Karpas-422 (cell line): ENCODE measurements around the gene ARMC9. TPM values are rescaled to one million over a fixed set of nuclear protein-coding genes. Genes with fewer than 3 reads are reported as not detected.

Experiments
- DNase-seq: peaks from one replicate; pipeline ENCODE4 v3.0.0-alpha.2; 2015
- H2AFZ ChIP-seq: fragments of 200-600 bp; sonication (generic); 2 replicates; pipeline ENCODE4 v1.6.1; 2014; ENCODE audit warnings: antibody characterized with exemption, low read length, mixed read lengths
- H3K27ac ChIP-seq: fragments of 200-600 bp; sonication (generic); 2 replicates; pipeline ENCODE4 v1.5.1; 2014; ENCODE audit warnings: mild to moderate bottlenecking, low read length, moderate library complexity
- H3K27me3 ChIP-seq: fragments of 200-600 bp; sonication (generic); 2 replicates; pipeline ENCODE4 v1.6.1; 2014; ENCODE audit warnings: low read length, mixed read lengths
- H3K36me3 ChIP-seq: fragments of 200-600 bp; sonication (generic); 2 replicates; pipeline ENCODE4 v1.6.1; 2014; ENCODE audit warnings: low read length, mixed read lengths; ENCODE audit not compliant: insufficient read depth
- H3K4me1 ChIP-seq: fragments of 200-600 bp; sonication (generic); 2 replicates; pipeline ENCODE4 v1.6.1; 2014; ENCODE audit warnings: mild to moderate bottlenecking, low read length, mixed read lengths
- H3K4me2 ChIP-seq: fragments of 200-600 bp; sonication (generic); 2 replicates; pipeline ENCODE4 v1.6.1; 2014; ENCODE audit warnings: low read length, low read depth, mild to moderate bottlenecking; ENCODE audit not compliant: poor library complexity, severe bottlenecking
- H3K4me3 ChIP-seq: fragments of 200-600 bp; sonication (generic); 2 replicates; pipeline ENCODE4 v1.5.1; 2014; ENCODE audit warnings: mild to moderate bottlenecking, antibody characterized with exemption, low read length, mixed read lengths
- H3K79me2 ChIP-seq: fragments of 200-600 bp; sonication (generic); 2 replicates; pipeline ENCODE4 v1.6.1; 2014; ENCODE audit warnings: mild to moderate bottlenecking, low read length, mixed read lengths
- H3K9ac ChIP-seq: fragments of 200-600 bp; sonication (generic); 2 replicates; pipeline ENCODE4 v1.6.0; 2014; ENCODE audit warnings: low read length
- H3K9me2 ChIP-seq: fragments of 200-600 bp; sonication (generic), shearing (Covaris generic); replicated peaks from 2 replicates; pipeline ENCODE4 v1.6.0; 2014; ENCODE audit warnings: mild to moderate bottlenecking, low read length, moderate library complexity; ENCODE audit not compliant: insufficient read depth
- H3K9me3 ChIP-seq: fragments of 300-700, 200-600 bp; sonication (generic); 2 replicates; pipeline ENCODE4 v1.6.1; 2014; ENCODE audit warnings: low read length, mixed read lengths
- H4K20me1 ChIP-seq: fragments of 200-600 bp; sonication (generic); 2 replicates; pipeline ENCODE4 v1.6.1; 2014; ENCODE audit warnings: mild to moderate bottlenecking, antibody characterized with exemption, low read length, low read depth; ENCODE audit not compliant: insufficient read depth
- total RNA-seq: library from RNA; depleted of rRNA; stranded (reverse); fragments of >200 nt; shearing (Covaris generic); gene quantifications from 2 replicates; pipeline ENCODE4 v1.2.3, GENCODE V29; 2014; ENCODE audit warnings: low replicate concordance

The ARMC9 gene
- total RNA-seq, 1 experiment from 2014 or later = 7.7 TPM

GRCh38 chr2:231294571-231295362 is 96.3 kb downstream of the ARMC9 start:
- H3K36me3 ChIP-seq = no peaks in the 10 kb centered on the region
- H3K27ac ChIP-seq = no peak overlapping the region
- no peak overlapping the region for H3K4me2 ChIP-seq
- no peak for DNase-seq
- H4K20me1 ChIP-seq = no peaks in the 10 kb centered on the region
- no peak overlapping the region for H2AFZ ChIP-seq
- no peak overlapping the region for H3K9ac ChIP-seq
- H3K79me2 ChIP-seq = no peaks in the 10 kb centered on the region
- H3K9me3 ChIP-seq = no peaks in the 10 kb centered on the region
- H3K4me3 ChIP-seq = no peak overlapping the region
- no peaks in the 10 kb centered on the region for H3K27me3 ChIP-seq
- peaks cover 22% of the 10 kb centered on the region for H3K4me1 ChIP-seq
- H3K9me2 ChIP-seq = no peaks in the 10 kb centered on the region

- H3K27ac ChIP-seq = no peak overlapping the region
These were observed 96.9 kb downstream of the ARMC9 start for GRCh38 chr2:231295363-231295655.

GRCh38 chr2:231296401-231296974 is 98.1 kb downstream of the ARMC9 start:
- Histone ChIP-seq H3K9me2 (no peaks in the 10 kb centered on the region), H3K4me3 (no peak overlapping the region), H3K36me3 (no peaks in the 10 kb centered on the region), H3K4me1 (peaks cover 33% of the 10 kb centered on the region), H3K27ac (no peak overlapping the region), H3K9me3 (no peaks in the 10 kb centered on the region), H3K4me2 (no peak overlapping the region), H3K9ac (no peak overlapping the region), H2AFZ (no peak overlapping the region), H3K79me2 (no peaks in the 10 kb centered on the region), H3K27me3 (no peaks in the 10 kb centered on the region), H4K20me1 (no peaks in the 10 kb centered on the region)
- DNase-seq = no peak

More at GRCh38 chr2:231295363-231295655, 96.9 kb downstream of the ARMC9 start:
- H2AFZ ChIP-seq = no peak overlapping the region
- H3K9me3 ChIP-seq = no peaks in the 10 kb centered on the region
- no peaks in the 10 kb centered on the region for H4K20me1 ChIP-seq
- H3K9me2 ChIP-seq = no peaks in the 10 kb centered on the region
- no peak for DNase-seq
- H3K4me1 ChIP-seq = peaks cover 28% of the 10 kb centered on the region
- H3K9ac ChIP-seq = no peak overlapping the region
- no peaks in the 10 kb centered on the region for H3K36me3 ChIP-seq
- no peaks in the 10 kb centered on the region for H3K79me2 ChIP-seq
- no peak overlapping the region for H3K4me3 ChIP-seq
- no peaks in the 10 kb centered on the region for H3K27me3 ChIP-seq
- no peak overlapping the region for H3K4me2 ChIP-seq

DNA sequence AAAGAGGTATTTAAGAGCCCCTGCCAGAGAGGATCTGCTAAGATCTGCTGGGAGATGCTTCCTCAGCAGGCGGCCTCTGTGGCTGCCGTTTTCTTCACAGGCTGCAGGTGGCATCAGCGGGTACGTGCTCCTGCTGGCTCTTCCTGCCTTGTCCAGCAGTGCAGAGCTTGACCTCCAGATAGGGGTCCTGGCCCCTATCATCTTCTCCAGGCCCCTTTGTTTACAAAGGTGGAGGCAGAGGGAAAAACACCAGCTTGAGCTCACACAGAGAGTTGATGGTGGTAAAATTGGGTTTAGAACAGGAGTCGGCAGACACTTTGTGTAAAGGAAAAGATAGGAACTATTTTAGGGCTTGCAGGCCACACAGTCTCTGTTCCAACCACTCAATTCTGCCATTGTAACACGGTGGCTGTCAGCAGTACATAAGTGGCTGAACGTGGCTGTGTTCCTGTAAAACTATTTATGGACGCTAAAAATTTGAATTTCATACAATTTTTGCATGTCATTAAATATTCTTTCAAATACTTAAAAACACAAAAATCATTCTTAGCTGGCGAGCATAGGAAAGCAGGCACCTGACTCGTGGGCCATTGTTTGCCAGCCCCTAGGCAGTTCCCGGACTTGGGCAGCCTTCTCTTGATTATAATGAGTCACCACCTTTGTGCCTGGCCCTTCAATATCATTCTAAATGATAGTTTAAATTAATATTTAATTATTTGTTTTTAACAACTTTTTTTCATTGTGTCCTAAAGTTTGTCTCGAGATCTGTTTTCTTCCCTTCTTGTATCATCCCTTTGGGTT is 98.9 kb downstream of the ARMC9 start:
- no peak overlapping the region for H3K27ac ChIP-seq
- no peaks in the 10 kb centered on the region for H3K27me3 ChIP-seq
- H3K36me3 ChIP-seq = no peaks in the 10 kb centered on the region
- peak overlapping the region; percentile 49 for H3K4me2 ChIP-seq
- H2AFZ ChIP-seq = peak overlapping the region; percentile 74; the same call in 1 of the 2 replicates
- no peaks in the 10 kb centered on the region for H3K9me2 ChIP-seq
- peak overlapping the region; percentile 26 for H3K9ac ChIP-seq
- H4K20me1 ChIP-seq = no peaks in the 10 kb centered on the region
- peaks cover 33% of the 10 kb centered on the region for H3K4me1 ChIP-seq
- peak overlapping the region; percentile 34; the same call in 1 of the 2 replicates for H3K4me3 ChIP-seq
- DNase-seq = peak; percentile 71
- H3K9me3 ChIP-seq = no peaks in the 10 kb centered on the region
- no peaks in the 10 kb centered on the region for H3K79me2 ChIP-seq

GRCh38 chr2:231298091-231298490 is 99.7 kb downstream of the ARMC9 start:
- Histone ChIP-seq H3K27ac (no peak overlapping the region), H3K36me3 (no peaks in the 10 kb centered on the region), H3K79me2 (no peaks in the 10 kb centered on the region), H3K4me3 (no peak overlapping the region), H2AFZ (0 out of 2 replicates have a peak overlapping the region, but pooled peaks have one; percentile 17), H3K27me3 (no peaks in the 10 kb centered on the region), H3K4me2 (no peak overlapping the region), H4K20me1 (no peaks in the 10 kb centered on the region), H3K4me1 (peaks cover 33% of the 10 kb centered on the region), H3K9ac (no peak overlapping the region), H3K9me2 (no peaks in the 10 kb centered on the region), H3K9me3 (no peaks in the 10 kb centered on the region)
- DNase-seq = no peak

DNA sequence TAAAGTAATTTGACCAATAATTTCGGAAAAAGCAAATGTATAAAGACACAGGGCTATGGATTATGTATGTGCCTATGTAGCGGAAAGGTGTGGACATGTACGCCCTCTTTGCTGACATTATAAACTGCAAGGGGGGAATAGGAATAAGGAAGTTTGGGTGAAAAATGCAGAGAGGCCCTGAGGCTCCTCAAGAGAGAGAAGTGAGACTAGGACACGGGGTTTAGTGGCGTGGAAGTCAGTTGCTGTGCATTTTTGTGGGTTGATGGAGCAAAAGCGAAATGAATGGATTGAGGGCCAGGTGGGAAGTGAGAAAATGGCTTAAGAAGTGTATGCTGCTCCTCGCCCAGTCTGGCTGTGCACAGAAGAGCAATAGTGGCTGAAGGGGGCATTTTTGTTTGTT is 100.8 kb downstream of the ARMC9 start:
- Histone ChIP-seq H3K9me2 (no peaks in the 10 kb centered on the region), H3K36me3 (no peaks in the 10 kb centered on the region), H3K9ac (no peak overlapping the region; the same call in 1 of the 2 replicates), H3K4me3 (no peak overlapping the region), H4K20me1 (no peaks in the 10 kb centered on the region), H3K27ac (no peak overlapping the region), H3K9me3 (no peaks in the 10 kb centered on the region), H3K79me2 (no peaks in the 10 kb centered on the region), H3K4me1 (peaks cover 33% of the 10 kb centered on the region), H3K27me3 (no peaks in the 10 kb centered on the region), H2AFZ (peak overlapping the region; percentile 35), H3K4me2 (peak overlapping the region; percentile 4)
- peak; percentile 65 for DNase-seq

GRCh38 chr2:231300020-231300721 is 101.7 kb downstream of the ARMC9 start:
- no peak overlapping the region for H3K4me2 ChIP-seq
- H3K79me2 ChIP-seq = no peaks in the 10 kb centered on the region
- H3K27me3 ChIP-seq = no peaks in the 10 kb centered on the region
- peak overlapping the region; percentile 35 for H2AFZ ChIP-seq
- H3K9ac ChIP-seq = no peak overlapping the region
- H3K36me3 ChIP-seq = no peaks in the 10 kb centered on the region
- no peaks in the 10 kb centered on the region for H4K20me1 ChIP-seq
- no peaks in the 10 kb centered on the region for H3K9me3 ChIP-seq
- no peak for DNase-seq
- peaks cover 33% of the 10 kb centered on the region for H3K4me1 ChIP-seq
- H3K27ac ChIP-seq = no peak overlapping the region
- H3K4me3 ChIP-seq = no peak overlapping the region
- H3K9me2 ChIP-seq = no peaks in the 10 kb centered on the region

GRCh38 chr2:231300722-231301076 is 102.3 kb downstream of the ARMC9 start:
- Histone ChIP-seq H3K9me2 (no peaks in the 10 kb centered on the region), H3K36me3 (no peaks in the 10 kb centered on the region), H3K9me3 (no peaks in the 10 kb centered on the region), H3K79me2 (no peaks in the 10 kb centered on the region), H3K4me1 (peaks cover 33% of the 10 kb centered on the region), H3K4me3 (no peak overlapping the region), H3K4me2 (no peak overlapping the region), H2AFZ (no peak overlapping the region), H3K27me3 (no peaks in the 10 kb centered on the region), H3K27ac (no peak overlapping the region), H3K9ac (no peak overlapping the region), H4K20me1 (no peaks in the 10 kb centered on the region)
- DNase-seq = no peak
